Activated T-cell treated with anti-CD3 and anti-CD28 coated beads for 4 hours (primary cell): Measurements from ENCODE around the gene GPNMB.
"Not testable (repeated sequence)": the region's sequence is repeated elsewhere in the genome, so short reads cannot be mapped to it uniquely, and the experiment has no call there.

ENCODE experiments used
- DNase-seq: peaks from one replicate; pipeline ENCODE4 v3.0.0-alpha.2; 2020

Gene GPNMB

DNA sequence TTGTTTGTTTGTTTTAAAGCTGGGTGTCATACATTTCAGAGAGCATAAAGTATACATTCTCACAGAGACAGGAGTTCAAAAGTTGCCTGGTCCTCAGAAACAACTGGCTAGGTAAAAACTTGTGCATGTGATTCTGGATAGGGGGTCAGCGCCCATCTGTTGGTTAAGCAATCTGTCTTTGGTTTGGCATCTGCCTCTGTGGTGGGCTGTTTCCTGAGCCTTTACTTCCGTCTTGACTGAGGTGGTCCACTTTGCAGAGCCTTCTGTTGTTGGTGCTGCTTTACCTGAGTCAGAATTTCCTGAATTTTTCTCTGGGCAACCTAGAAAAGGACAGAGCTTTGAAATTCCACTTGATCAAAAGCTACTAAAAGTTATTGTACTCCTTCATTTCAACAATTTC, 65.6 kb downstream of the GPNMB start:
- not testable (repeated sequence) for DNase-seq

DNA sequence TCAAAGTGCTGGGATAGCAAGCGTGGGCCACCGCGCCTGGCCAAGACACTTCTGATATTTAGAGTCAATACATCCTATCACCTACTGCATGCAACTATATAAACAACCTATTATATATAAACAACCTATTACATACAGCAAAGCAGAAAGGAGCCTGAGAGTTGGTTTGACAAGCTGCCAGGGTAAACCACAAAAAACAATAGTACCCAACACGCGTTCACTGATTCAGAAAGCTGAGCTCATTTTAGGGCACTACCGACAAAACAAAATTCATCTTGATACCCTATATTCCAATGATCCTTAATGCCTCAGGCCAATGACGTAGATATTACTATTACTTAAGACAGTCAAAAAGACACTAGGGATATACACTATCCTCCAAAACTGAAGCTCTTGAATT, 68.8 kb downstream of the GPNMB start:
- DNase-seq = no peak
